Astrocyte (in vitro differentiated cells and primary cell): ENCODE measurements around the gene SH3BP2.

ENCODE experiments used
- EZH2 ChIP-seq: IDR thresholded peaks from 2 replicates; pipeline ENCODE4 v1.6.1; 2012; ENCODE audit warnings: mild to moderate bottlenecking, low read length, inconsistent platforms; ENCODE audit not compliant: insufficient read depth
- TF ChIP-seq, protein P1 (sequence below): IDR thresholded peaks from 2 replicates; pipeline ENCODE4 v1.5.1; 2011; ENCODE audit warnings: low read depth, mild to moderate bottlenecking, inconsistent platforms, low read length, moderate library complexity; ENCODE audit not compliant: insufficient read depth

DNA sequence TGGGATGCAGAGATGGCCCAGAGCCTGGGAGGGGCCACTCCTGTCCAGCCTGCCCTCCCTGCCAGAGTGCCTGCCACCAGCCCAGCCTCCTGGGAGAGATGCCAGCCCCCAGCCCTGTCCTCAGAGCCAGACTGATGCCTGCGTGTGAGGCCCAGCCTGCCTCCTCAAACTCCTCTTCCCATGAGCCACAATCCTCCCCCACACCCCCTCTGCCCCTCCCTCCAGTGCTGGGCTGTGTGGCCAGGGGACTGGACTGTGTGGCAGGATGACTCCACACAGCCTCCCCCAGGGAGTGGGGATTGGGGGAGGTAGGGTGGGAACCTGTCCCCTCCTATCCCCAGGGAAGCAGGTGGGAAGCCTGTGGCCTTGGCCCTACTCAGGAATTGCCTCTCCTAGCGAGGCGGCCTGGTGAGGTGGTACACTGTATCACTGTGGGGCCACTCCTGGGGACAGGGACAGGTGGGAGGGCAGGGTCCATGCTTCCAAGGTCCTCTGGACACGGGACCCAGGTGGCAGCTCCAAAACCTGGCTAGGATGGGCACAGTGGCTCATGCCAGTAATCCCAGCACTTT, 4.3 kb upstream of the SH3BP2 start:
- TF ChIP-seq, protein P1, sequence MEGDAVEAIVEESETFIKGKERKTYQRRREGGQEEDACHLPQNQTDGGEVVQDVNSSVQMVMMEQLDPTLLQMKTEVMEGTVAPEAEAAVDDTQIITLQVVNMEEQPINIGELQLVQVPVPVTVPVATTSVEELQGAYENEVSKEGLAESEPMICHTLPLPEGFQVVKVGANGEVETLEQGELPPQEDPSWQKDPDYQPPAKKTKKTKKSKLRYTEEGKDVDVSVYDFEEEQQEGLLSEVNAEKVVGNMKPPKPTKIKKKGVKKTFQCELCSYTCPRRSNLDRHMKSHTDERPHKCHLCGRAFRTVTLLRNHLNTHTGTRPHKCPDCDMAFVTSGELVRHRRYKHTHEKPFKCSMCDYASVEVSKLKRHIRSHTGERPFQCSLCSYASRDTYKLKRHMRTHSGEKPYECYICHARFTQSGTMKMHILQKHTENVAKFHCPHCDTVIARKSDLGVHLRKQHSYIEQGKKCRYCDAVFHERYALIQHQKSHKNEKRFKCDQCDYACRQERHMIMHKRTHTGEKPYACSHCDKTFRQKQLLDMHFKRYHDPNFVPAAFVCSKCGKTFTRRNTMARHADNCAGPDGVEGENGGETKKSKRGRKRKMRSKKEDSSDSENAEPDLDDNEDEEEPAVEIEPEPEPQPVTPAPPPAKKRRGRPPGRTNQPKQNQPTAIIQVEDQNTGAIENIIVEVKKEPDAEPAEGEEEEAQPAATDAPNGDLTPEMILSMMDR: no peak
- no peak for TF ChIP-seq EZH2
